Mesothelial cell of epicardium (in vitro differentiated cells): ENCODE measurements around the gene MN1. TPM values are rescaled to one million over a fixed set of nuclear protein-coding genes. Genes with fewer than 3 reads are reported as not detected.
A peak's percentile ranks its signal among the peaks of the same experiment; 100 is the strongest.

ENCODE experiments used
- DNase-seq, 2 experiments: peaks; one replicate each; pipeline ENCODE4 v3.0.0; 2021; ENCODE audit warnings: low spot score in 2 of 2; ENCODE audit not compliant: unreplicated experiment in 2 of 2
- H3K27ac Mint-ChIP-seq: 2 replicates; pipeline ENCODE4 v1.8.0; 2021; ENCODE audit warnings: mixed read lengths
- H3K27me3 Mint-ChIP-seq: 2 replicates; pipeline ENCODE4 v1.8.0; 2021; ENCODE audit warnings: low read depth, mixed read lengths
- H3K36me3 Mint-ChIP-seq: 2 replicates; pipeline ENCODE4 v1.8.0; 2021; ENCODE audit warnings: mixed read lengths
- H3K4me1 Mint-ChIP-seq: 2 replicates; pipeline ENCODE4 v1.8.0; 2021; ENCODE audit warnings: mixed read lengths
- H3K4me3 Mint-ChIP-seq: 2 replicates; pipeline ENCODE4 v1.8.0; 2021; ENCODE audit warnings: mild to moderate bottlenecking, moderate library complexity, mixed read lengths
- H3K9me3 Mint-ChIP-seq: 2 replicates; pipeline ENCODE4 v1.8.0; 2021; ENCODE audit warnings: mixed read lengths
- CTCF ChIP-seq: fragments of 200-600 bp; sonication (generic); IDR thresholded peaks from one replicate; pipeline ENCODE4 v1.5.0; 2021; ENCODE audit warnings: antibody characterized with exemption; ENCODE audit not compliant: unreplicated experiment
- total RNA-seq: library from RNA; stranded (reverse); gene quantifications from 3 replicates; pipeline ENCODE4 v1.2.1, GENCODE V29; 2021

MN1 gene
- total RNA-seq, 1 donor from 2014 or later = 47.8 TPM

GRCh38 chr22:27801202-27801615 is 347 bp downstream of the MN1 start:
- Mint-ChIP-seq H3K9me3 (no peaks in the 10 kb centered on the region), H3K27ac (peak overlapping the region; percentile 61), H3K4me3 (peak overlapping the region; percentile 82), H3K4me1 (peaks cover 41% of the 10 kb centered on the region), H3K36me3 (peaks cover 8% of the 10 kb centered on the region), H3K27me3 (peaks cover 46% of the 10 kb centered on the region)
- TF ChIP-seq CTCF = no peak
- peak in 1 of 2 experiments; percentile 68 for DNase-seq

- TF ChIP-seq CTCF = no peak
- Mint-ChIP-seq H3K9me3 (no peaks in the 10 kb centered on the region), H3K27ac (no peak overlapping the region), H3K4me3 (peak overlapping the region; percentile 82), H3K4me1 (peaks cover 48% of the 10 kb centered on the region), H3K27me3 (peaks cover 52% of the 10 kb centered on the region), H3K36me3 (peaks cover 14% of the 10 kb centered on the region)
- peak in 1 of 2 experiments; percentile 46 for DNase-seq
Observed at GRCh38 chr22:27800250-27801201, 1.0 kb downstream of the MN1 start.

GRCh38 chr22:27799827-27800249 is 1.7 kb downstream of the MN1 start:
- peak in 1 of 2 experiments; percentile 51 for DNase-seq
- peak overlapping the region; percentile 82 for H3K4me3 Mint-ChIP-seq
- peaks cover 14% of the 10 kb centered on the region for H3K36me3 Mint-ChIP-seq
- peaks cover 54% of the 10 kb centered on the region for H3K27me3 Mint-ChIP-seq
- no peaks in the 10 kb centered on the region for H3K9me3 Mint-ChIP-seq
- TF ChIP-seq CTCF = no peak
- H3K4me1 Mint-ChIP-seq = peaks cover 49% of the 10 kb centered on the region
- H3K27ac Mint-ChIP-seq = no peak overlapping the region

GRCh38 chr22:27799015-27799826 is 2.3 kb downstream of the MN1 start:
- peaks cover 56% of the 10 kb centered on the region for H3K27me3 Mint-ChIP-seq
- DNase-seq = peak in 1 of 2 experiments; percentile 42

More at GRCh38 chr22:27799015-27799826, 2.3 kb downstream of the MN1 start:
- Mint-ChIP-seq H3K9me3 (no peaks in the 10 kb centered on the region), H3K36me3 (peaks cover 17% of the 10 kb centered on the region), H3K27ac (no peak overlapping the region), H3K4me1 (peaks cover 49% of the 10 kb centered on the region), H3K4me3 (peak overlapping the region; percentile 77)
- no peak for TF ChIP-seq CTCF
